ENCODE results near the gene DNAI1. TPM values are rescaled to one million over a fixed set of nuclear protein-coding genes. Genes with fewer than 3 reads are reported as not detected.

The DNAI1 gene
- total and polyA plus RNA-seq, 10 of the 15 experiments (the other 5 are each of a cell fraction or from before 2014, with no cell fraction given): not detected

- Histone ChIP-seq H3K4me1 (ENCODE audit: control insufficient read depth, insufficient read depth, low read length) (no peaks in the 10 kb centered on the region), H3K27me3 (replicated peaks in 1 of 2; ENCODE audit: control insufficient read depth in 2 of 2, insufficient read depth in 2 of 2, low read length in 1 of 2) (peaks cover 7 to 20% of the 10 kb centered on the region in 2 experiments; a peak in 3 of 4 replicates), H3K27ac (ENCODE audit: control insufficient read depth, insufficient read depth) (no peak overlapping the region), H3K9me3 (replicated peaks; ENCODE audit: control insufficient read depth, insufficient read depth, low read length) (no peaks in the 10 kb centered on the region), H3K79me2 (ENCODE audit: control insufficient read depth, insufficient read depth, low read length) (no peaks in the 10 kb centered on the region), H3K4me2 (ENCODE audit: control insufficient read depth, insufficient read depth) (no peak overlapping the region), H2AFZ (ENCODE audit: control insufficient read depth, low read depth, low read length) (no peak overlapping the region), H3K4me3 (no peak overlapping the region), H4K20me1 (ENCODE audit: control insufficient read depth, insufficient read depth) (peaks cover under 1% of the 10 kb centered on the region), H3K36me3 (ENCODE audit: control insufficient read depth in 2 of 2, insufficient read depth in 2 of 2, low read length in 1 of 2) (no peaks in the 10 kb centered on the region), H3K9ac (ENCODE audit: control insufficient read depth, insufficient read depth, low read length) (no peak overlapping the region)
- 51% methylated on average over 7 of the region's 7 CpGs for WGBS (ENCODE audit: insufficient coverage, insufficient replicate concordance, low lambda C conversion rate, missing lambda C conversion rate)
- POLR2A ChIA-PET: interaction anchor here (1.0 kb wide), 1 partner anchor 10 kb away, joined by 3 read pairs; no protein-coding TSS in a partner anchor
- FAIRE-seq (no peak), ATAC-seq (no peak), DNase-seq (ENCODE audit: low read depth, low spot score) (no peak)
- in situ Hi-C loops (cut with MboI) (no loop called here), intact Hi-C loops (cut with micrococcal nuclease; ENCODE audit: unreplicated experiment) (no loop called here)
- no TSS peak for BruUV-seq (replicated peaks)
- RAD21 ChIA-PET (ENCODE audit: unreplicated experiment): no interaction called here
- CTCF ChIA-PET: no interaction called here
- SMC1A ChIA-PET (ENCODE audit: uncharacterized antibody, unreplicated experiment): no interaction called here
- TF ChIP-seq NFIC (IDR thresholded peaks at IDR 0.05; ENCODE audit: low read depth, low read length) (no peak), IRF3 (IDR thresholded peaks at IDR 0.05) (no peak), JUNB (IDR thresholded peaks at IDR 0.05) (no peak), ZNF592 (IDR thresholded peaks at IDR 0.05) (no peak), ZBTB40 (IDR thresholded peaks at IDR 0.05; ENCODE audit: borderline replicate concordance) (no peak), BCLAF1 (IDR thresholded peaks at IDR 0.05) (no peak)
These were observed 58.6 kb downstream of the DNAI1 start for GRCh38 chr9:34517185-34517584.

Measured in GM12878 (cell line).